HepG2 (cell line): ENCODE measurements around the gene LCN1. TPM values are rescaled to one million over a fixed set of nuclear protein-coding genes. Genes with fewer than 3 reads are reported as not detected.

ENCODE experiments used
- GABPB1 ChIP-seq: IDR thresholded peaks from 2 replicates; pipeline ENCODE4 v1.6.1; 2016; ENCODE audit warnings: mild to moderate bottlenecking, missing genetic modification reagents, moderate library complexity, missing compliant biosample characterization
- HNF4G ChIP-seq, 2 experiments: sonication (generic) in 1 of 2; formaldehyde crosslinking in 1 of 2; IDR thresholded peaks; 2 replicates each; pipeline versions ENCODE4 v1.4.0 to v1.6.1; 2011 to 2020; ENCODE audit warnings: borderline replicate concordance in 2 of 2, low read depth in 2 of 2, mild to moderate bottlenecking in 2 of 2, low read length in 1 of 2, missing genetic modification reagents in 1 of 2, moderate library complexity in 1 of 2
- KDM2A ChIP-seq: sonication (generic); formaldehyde crosslinking; IDR thresholded peaks from 2 replicates; pipeline ENCODE4 v1.4.0; 2020; ENCODE audit warnings: low read depth, missing genetic modification reagents, borderline replicate concordance
- KDM6A ChIP-seq: IDR thresholded peaks from 2 replicates; pipeline ENCODE4 v1.6.1; 2016; ENCODE audit warnings: low read depth
- MYNN ChIP-seq: sonication (generic); formaldehyde crosslinking; IDR thresholded peaks from 2 replicates; pipeline ENCODE4 v1.4.0; 2020; ENCODE audit warnings: mild to moderate bottlenecking, low read depth, missing genetic modification reagents
- NFYB ChIP-seq: sonication (generic); formaldehyde crosslinking; IDR thresholded peaks from 2 replicates; pipeline ENCODE4 v1.4.0; 2020; ENCODE audit warnings: missing genetic modification reagents
- ONECUT2 ChIP-seq: sonication (generic); formaldehyde crosslinking; IDR thresholded peaks from 2 replicates; pipeline ENCODE4 v1.4.0; 2020; ENCODE audit warnings: missing genetic modification reagents
- RAD21 ChIP-seq: fragments of 450-650 bp; formaldehyde crosslinking; IDR thresholded peaks from 2 replicates; pipeline ENCODE4 v1.5.0; 2020; ENCODE audit warnings: mild to moderate bottlenecking
- SIX4 ChIP-seq: sonication (generic); formaldehyde crosslinking; IDR thresholded peaks from 2 replicates; pipeline ENCODE4 v1.4.0; 2020; ENCODE audit warnings: missing genetic modification reagents
- SPEN ChIP-seq: sonication (generic); formaldehyde crosslinking; IDR thresholded peaks from 2 replicates; pipeline ENCODE4 v1.5.1; 2020; ENCODE audit warnings: low read depth, mild to moderate bottlenecking, missing genetic modification reagents
- SRSF4 ChIP-seq: fragments of 200-400 bp; formaldehyde crosslinking; IDR thresholded peaks from one replicate; pipeline ENCODE4 v1.6.1; 2018; ENCODE audit warnings: mild to moderate bottlenecking, low read depth, low read length, moderate library complexity; ENCODE audit not compliant: poor library complexity, severe bottlenecking
- TGIF2 ChIP-seq: IDR thresholded peaks from 2 replicates; pipeline ENCODE4 v1.6.1; 2016; ENCODE audit warnings: control low read depth, missing compliant biosample characterization
- THAP11 ChIP-seq: IDR thresholded peaks from 2 replicates; pipeline ENCODE4 v1.6.1; 2016; ENCODE audit warnings: missing biosample characterization, missing genetic modification reagents
- THYN1 ChIP-seq: sonication (generic); formaldehyde crosslinking; IDR thresholded peaks from 2 replicates; pipeline ENCODE4 v1.8.1; 2023; ENCODE audit warnings: low read depth, mild to moderate bottlenecking, moderate library complexity, missing genetic modification reagents, borderline replicate concordance
- polyA plus RNA-seq, 8 experiments: library from polyadenylated mRNA; depleted of rRNA in 3 of 8; stranded (reverse) in 7 of 8; unstranded in 1 of 8; fragments of >200 nt; fragmentation: Illumina TruSeq in 4 of 8; extraction: Trizol in 4 of 8; gene quantifications; 2 replicates each; pipeline versions ENCODE4 v1.2.1 to v1.2.3, GENCODE V29; 2011 to 2016; ENCODE audit warnings: low read depth in 4 of 8, missing spikeins in 1 of 8, mixed read lengths in 1 of 8; ENCODE audit not compliant: insufficient read depth in 1 of 8
- total RNA-seq, 5 experiments: library from RNA; depleted of rRNA; stranded (reverse); fragments of >200 nt; fragmentation: Illumina TruSeq; extraction: Trizol; gene quantifications; 2 replicates each; pipeline ENCODE4 v1.2.3, GENCODE V29; 2016; ENCODE audit warnings: low read depth in 1 of 5
- TF ChIP-seq, protein P1 (sequence below): sonication (generic); formaldehyde crosslinking; IDR thresholded peaks from 2 replicates; pipeline ENCODE4 v1.5.1; 2020; ENCODE audit warnings: mild to moderate bottlenecking, missing genetic modification reagents, moderate library complexity
- TF ChIP-seq, protein P2 (sequence below): sonication (generic); formaldehyde crosslinking; IDR thresholded peaks from 2 replicates; pipeline ENCODE4 v1.8.1; 2023; ENCODE audit warnings: mild to moderate bottlenecking, inconsistent platforms, moderate library complexity, missing genetic modification reagents, borderline replicate concordance
- TF ChIP-seq, protein P3 (sequence below): sonication (generic); formaldehyde crosslinking; IDR thresholded peaks from 2 replicates; pipeline ENCODE4 v1.5.1; 2020; ENCODE audit warnings: mild to moderate bottlenecking, missing genetic modification reagents, borderline replicate concordance
- TF ChIP-seq, protein P4 (sequence below): IDR thresholded peaks from 2 replicates; pipeline ENCODE4 v1.6.1; 2016; ENCODE audit warnings: low read depth, control low read depth

The LCN1 gene
- total and polyA plus RNA-seq, 2 of the 13 experiments (the other 11 are each of a cell fraction or from before 2014, with no cell fraction given): not detected

DNA sequence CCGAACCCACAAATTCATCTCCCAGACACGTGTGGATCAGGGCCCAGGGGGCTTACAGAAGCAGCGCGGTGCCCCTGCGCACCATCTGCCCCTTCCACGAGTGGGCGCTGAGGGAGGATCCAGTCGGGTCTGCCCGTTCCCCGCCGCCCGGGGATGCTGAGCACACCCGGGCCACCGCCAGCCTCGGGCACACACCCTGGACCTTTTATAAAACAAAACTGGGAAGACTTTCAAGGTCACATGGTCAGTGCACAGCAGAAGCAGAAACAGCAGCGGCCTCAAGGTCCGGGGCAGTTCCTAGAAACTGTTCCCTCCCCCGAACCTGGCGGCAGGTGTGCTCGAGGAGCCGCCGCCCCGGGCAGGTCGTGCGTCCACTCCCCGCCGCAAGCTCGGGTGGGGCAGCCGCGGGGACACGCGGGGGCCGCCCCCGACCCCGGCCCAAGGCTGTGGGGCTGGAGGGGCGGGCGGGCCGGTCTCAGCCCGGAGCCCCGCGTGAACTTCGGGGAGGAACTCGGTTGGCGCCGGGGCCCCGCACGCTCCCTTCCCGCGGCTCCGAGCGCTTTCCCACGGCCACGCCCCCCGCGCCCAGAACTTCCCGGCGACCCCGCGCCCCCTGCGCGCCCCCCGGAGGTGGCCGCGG lies 42.3 kb upstream of the LCN1 start (continued):
- TF ChIP-seq, protein P1, sequence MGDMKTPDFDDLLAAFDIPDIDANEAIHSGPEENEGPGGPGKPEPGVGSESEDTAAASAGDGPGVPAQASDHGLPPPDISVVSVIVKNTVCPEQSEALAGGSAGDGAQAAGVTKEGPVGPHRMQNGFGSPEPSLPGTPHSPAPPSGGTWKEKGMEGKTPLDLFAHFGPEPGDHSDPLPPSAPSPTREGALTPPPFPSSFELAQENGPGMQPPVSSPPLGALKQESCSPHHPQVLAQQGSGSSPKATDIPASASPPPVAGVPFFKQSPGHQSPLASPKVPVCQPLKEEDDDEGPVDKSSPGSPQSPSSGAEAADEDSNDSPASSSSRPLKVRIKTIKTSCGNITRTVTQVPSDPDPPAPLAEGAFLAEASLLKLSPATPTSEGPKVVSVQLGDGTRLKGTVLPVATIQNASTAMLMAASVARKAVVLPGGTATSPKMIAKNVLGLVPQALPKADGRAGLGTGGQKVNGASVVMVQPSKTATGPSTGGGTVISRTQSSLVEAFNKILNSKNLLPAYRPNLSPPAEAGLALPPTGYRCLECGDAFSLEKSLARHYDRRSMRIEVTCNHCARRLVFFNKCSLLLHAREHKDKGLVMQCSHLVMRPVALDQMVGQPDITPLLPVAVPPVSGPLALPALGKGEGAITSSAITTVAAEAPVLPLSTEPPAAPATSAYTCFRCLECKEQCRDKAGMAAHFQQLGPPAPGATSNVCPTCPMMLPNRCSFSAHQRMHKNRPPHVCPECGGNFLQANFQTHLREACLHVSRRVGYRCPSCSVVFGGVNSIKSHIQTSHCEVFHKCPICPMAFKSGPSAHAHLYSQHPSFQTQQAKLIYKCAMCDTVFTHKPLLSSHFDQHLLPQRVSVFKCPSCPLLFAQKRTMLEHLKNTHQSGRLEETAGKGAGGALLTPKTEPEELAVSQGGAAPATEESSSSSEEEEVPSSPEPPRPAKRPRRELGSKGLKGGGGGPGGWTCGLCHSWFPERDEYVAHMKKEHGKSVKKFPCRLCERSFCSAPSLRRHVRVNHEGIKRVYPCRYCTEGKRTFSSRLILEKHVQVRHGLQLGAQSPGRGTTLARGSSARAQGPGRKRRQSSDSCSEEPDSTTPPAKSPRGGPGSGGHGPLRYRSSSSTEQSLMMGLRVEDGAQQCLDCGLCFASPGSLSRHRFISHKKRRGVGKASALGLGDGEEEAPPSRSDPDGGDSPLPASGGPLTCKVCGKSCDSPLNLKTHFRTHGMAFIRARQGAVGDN (CRISPR knock-in tag): peak; percentile 60
- TF ChIP-seq SIX4 (CRISPR knock-in tag) (no peak), KDM6A (CRISPR knock-in tag) (no peak), MYNN (CRISPR knock-in tag) (no peak), ONECUT2 (CRISPR knock-in tag) (no peak), TGIF2 (CRISPR knock-in tag) (no peak), RAD21 (CRISPR knock-in tag) (no peak), KDM2A (CRISPR knock-in tag) (peak; percentile 14; the same call in 1 of the 2 replicates), THAP11 (0 out of 2 replicates have a peak, but pooled peaks have one; percentile 29), HNF4G (IDR thresholded peaks at IDR 0.05; ENCODE audit: borderline replicate concordance, low read depth, low read length) (no peak), HNF4G (CRISPR knock-in tag; IDR thresholded peaks at IDR 0.05; ENCODE audit: borderline replicate concordance, low read depth) (no peak), SPEN (peak; percentile 24; the same call in 1 of the 2 replicates), THYN1 (no peak), SRSF4 (no peak), NFYB (CRISPR knock-in tag) (no peak), GABPB1 (CRISPR knock-in tag) (peak; percentile 44; the same call in 1 of the 2 replicates)
- TF ChIP-seq, protein P2, sequence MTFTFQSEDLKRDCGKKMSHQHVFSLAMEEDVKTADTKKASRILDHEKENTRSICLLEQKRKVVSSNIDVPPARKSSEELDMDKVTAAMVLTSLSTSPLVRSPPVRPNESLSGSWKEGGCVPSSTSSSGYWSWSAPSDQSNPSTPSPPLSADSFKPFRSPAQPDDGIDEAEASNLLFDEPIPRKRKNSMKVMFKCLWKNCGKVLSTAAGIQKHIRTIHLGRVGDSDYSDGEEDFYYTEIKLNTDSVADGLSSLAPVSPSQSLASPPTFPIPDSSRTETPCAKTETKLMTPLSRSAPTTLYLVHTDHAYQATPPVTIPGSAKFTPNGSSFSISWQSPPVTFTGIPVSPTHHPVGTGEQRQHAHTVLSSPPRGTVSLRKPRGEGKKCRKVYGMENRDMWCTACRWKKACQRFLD: 0 out of 2 replicates have a peak, but pooled peaks have one; percentile 25
- TF ChIP-seq, protein P3, sequence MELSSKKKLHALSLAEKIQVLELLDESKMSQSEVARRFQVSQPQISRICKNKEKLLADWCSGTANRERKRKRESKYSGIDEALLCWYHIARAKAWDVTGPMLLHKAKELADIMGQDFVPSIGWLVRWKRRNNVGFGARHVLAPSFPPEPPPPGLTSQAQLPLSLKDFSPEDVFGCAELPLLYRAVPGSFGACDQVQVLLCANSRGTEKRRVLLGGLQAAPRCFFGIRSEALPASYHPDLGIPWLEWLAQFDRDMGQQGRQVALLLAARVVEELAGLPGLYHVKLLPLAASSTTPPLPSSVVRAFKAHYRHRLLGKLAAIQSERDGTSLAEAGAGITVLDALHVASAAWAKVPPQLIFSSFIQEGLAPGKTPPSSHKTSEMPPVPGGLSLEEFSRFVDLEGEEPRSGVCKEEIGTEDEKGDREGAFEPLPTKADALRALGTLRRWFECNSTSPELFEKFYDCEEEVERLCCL: no peak
- TF ChIP-seq, protein P4, sequence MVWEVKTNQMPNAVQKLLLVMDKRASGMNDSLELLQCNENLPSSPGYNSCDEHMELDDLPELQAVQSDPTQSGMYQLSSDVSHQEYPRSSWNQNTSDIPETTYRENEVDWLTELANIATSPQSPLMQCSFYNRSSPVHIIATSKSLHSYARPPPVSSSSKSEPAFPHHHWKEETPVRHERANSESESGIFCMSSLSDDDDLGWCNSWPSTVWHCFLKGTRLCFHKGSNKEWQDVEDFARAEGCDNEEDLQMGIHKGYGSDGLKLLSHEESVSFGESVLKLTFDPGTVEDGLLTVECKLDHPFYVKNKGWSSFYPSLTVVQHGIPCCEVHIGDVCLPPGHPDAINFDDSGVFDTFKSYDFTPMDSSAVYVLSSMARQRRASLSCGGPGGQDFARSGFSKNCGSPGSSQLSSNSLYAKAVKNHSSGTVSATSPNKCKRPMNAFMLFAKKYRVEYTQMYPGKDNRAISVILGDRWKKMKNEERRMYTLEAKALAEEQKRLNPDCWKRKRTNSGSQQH (CRISPR knock-in tag): 0 out of 2 replicates have a peak, but pooled peaks have one; percentile 33
